ENCODE results near the gene TM4SF1. TPM values are rescaled to one million over a fixed set of nuclear protein-coding genes. Genes with fewer than 3 reads are reported as not detected.

TM4SF1 gene
- polyA plus RNA-seq, 1 of the 3 experiments (the other 2 are of a cell fraction), result 209 TPM

- TF ChIP-seq, protein P1, sequence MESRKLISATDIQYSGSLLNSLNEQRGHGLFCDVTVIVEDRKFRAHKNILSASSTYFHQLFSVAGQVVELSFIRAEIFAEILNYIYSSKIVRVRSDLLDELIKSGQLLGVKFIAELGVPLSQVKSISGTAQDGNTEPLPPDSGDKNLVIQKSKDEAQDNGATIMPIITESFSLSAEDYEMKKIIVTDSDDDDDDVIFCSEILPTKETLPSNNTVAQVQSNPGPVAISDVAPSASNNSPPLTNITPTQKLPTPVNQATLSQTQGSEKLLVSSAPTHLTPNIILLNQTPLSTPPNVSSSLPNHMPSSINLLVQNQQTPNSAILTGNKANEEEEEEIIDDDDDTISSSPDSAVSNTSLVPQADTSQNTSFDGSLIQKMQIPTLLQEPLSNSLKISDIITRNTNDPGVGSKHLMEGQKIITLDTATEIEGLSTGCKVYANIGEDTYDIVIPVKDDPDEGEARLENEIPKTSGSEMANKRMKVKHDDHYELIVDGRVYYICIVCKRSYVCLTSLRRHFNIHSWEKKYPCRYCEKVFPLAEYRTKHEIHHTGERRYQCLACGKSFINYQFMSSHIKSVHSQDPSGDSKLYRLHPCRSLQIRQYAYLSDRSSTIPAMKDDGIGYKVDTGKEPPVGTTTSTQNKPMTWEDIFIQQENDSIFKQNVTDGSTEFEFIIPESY (IDR thresholded peaks at IDR 0.05; ENCODE audit: borderline replicate concordance, low read depth), result no peak
- TF ChIP-seq EP300 (IDR thresholded peaks at IDR 0.05; ENCODE audit: borderline replicate concordance in 1 of 2, low read depth in 1 of 2, low read length in 1 of 2) (peak in 1 of 2 experiments; percentile 69; a peak in 2 of 4 replicates), SIN3A (IDR thresholded peaks at IDR 0.05; ENCODE audit: borderline replicate concordance, low read depth, low read length) (no peak), TAF1 (IDR thresholded peaks at IDR 0.05; ENCODE audit: borderline replicate concordance, low read depth, low read length) (no peak), GABPA (IDR thresholded peaks at IDR 0.05; ENCODE audit: low read depth) (no peak), TEAD4 (IDR thresholded peaks at IDR 0.05; ENCODE audit: borderline replicate concordance, insufficient read depth) (peak; percentile 51; the same call in 1 of the 2 replicates), GATA2 (CRISPR knock-in tag; IDR thresholded peaks at IDR 0.05) (no peak), RFX5 (IDR thresholded peaks at IDR 0.05; ENCODE audit: low read length) (no peak), FOSL2 (IDR thresholded peaks at IDR 0.05; ENCODE audit: borderline replicate concordance, low read depth) (peak; percentile 88), RCOR1 (IDR thresholded peaks at IDR 0.05; ENCODE audit: low read length) (no peak), RAD21 (IDR thresholded peaks at IDR 0.05; ENCODE audit: low read length) (no peak), SMC3 (IDR thresholded peaks at IDR 0.05; ENCODE audit: low read depth, low read length) (no peak), FOXM1 (IDR thresholded peaks at IDR 0.05; ENCODE audit: low read depth) (no peak), ELF1 (IDR thresholded peaks at IDR 0.05) (no peak), NRF1 (IDR thresholded peaks at IDR 0.05; ENCODE audit: low read depth, low read length) (no peak), MEF2A (IDR thresholded peaks at IDR 0.05; ENCODE audit: borderline replicate concordance, low read depth) (peak; percentile 83; the same call in 1 of the 2 replicates)
- TF ChIP-seq, protein P2, sequence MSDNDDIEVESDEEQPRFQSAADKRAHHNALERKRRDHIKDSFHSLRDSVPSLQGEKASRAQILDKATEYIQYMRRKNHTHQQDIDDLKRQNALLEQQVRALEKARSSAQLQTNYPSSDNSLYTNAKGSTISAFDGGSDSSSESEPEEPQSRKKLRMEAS (IDR thresholded peaks at IDR 0.05; ENCODE audit: low read depth), result no peak
- TF ChIP-seq, protein P3, sequence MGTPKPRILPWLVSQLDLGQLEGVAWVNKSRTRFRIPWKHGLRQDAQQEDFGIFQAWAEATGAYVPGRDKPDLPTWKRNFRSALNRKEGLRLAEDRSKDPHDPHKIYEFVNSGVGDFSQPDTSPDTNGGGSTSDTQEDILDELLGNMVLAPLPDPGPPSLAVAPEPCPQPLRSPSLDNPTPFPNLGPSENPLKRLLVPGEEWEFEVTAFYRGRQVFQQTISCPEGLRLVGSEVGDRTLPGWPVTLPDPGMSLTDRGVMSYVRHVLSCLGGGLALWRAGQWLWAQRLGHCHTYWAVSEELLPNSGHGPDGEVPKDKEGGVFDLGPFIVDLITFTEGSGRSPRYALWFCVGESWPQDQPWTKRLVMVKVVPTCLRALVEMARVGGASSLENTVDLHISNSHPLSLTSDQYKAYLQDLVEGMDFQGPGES (IDR thresholded peaks at IDR 0.05; ENCODE audit: low read depth, low read length), result no peak
- TF ChIP-seq, protein P4, sequence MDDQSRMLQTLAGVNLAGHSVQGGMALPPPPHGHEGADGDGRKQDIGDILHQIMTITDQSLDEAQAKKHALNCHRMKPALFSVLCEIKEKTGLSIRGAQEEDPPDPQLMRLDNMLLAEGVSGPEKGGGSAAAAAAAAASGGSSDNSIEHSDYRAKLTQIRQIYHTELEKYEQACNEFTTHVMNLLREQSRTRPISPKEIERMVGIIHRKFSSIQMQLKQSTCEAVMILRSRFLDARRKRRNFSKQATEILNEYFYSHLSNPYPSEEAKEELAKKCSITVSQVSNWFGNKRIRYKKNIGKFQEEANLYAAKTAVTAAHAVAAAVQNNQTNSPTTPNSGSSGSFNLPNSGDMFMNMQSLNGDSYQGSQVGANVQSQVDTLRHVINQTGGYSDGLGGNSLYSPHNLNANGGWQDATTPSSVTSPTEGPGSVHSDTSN (IDR thresholded peaks at IDR 0.05), result peak; percentile 80
These were observed 4.6 kb upstream of the TM4SF1 start (continued) for GRCh38 chr3:149382101-149382467.
